Left lung (tissue), 10 donors: Measurements from ENCODE around the gene TNFAIP8. TPM values are rescaled to one million over a fixed set of nuclear protein-coding genes. Genes with fewer than 3 reads are reported as not detected.

Source experiments
- ATAC-seq: fragments of 200-7000 bp; cut with Tn5 transposase; one replicate; pipeline ENCODE4 v1.9.1; 2020; ENCODE audit warnings: moderate library complexity
- DNase-seq, 4 donors: peaks; one replicate each; pipeline ENCODE4 v3.0.0-alpha.2; 2013 to 2020
- H3K27ac ChIP-seq, 2 donors: fragments of 200-600 bp; sonication (generic) in 1 of 2; one replicate each; pipeline versions ENCODE4 v1.5.0 to v1.8.0; 2020 to 2021
- H3K27me3 ChIP-seq, 2 donors: fragments of 200-600 bp; sonication (generic) in 1 of 2; one replicate each; pipeline versions ENCODE4 v1.5.0 to v1.8.0; 2020 to 2021
- H3K36me3 ChIP-seq, 2 donors: fragments of 200-600 bp; sonication (generic) in 1 of 2; one replicate each; pipeline versions ENCODE4 v1.5.0 to v1.8.0; 2020 to 2021
- H3K4me1 ChIP-seq, 2 donors: fragments of 200-600 bp; one replicate each; pipeline ENCODE4 v1.8.0; 2021
- H3K4me3 ChIP-seq, 2 donors: fragments of 200-600 bp; sonication (generic) in 1 of 2; one replicate each; pipeline versions ENCODE4 v1.5.0 to v1.8.0; 2020 to 2021; ENCODE audit warnings: mild to moderate bottlenecking in 1 of 2
- H3K9me3 ChIP-seq, 2 donors: fragments of 200-600 bp; sonication (generic) in 1 of 2; one replicate each; pipeline versions ENCODE4 v1.5.0 to v1.8.0; 2020 to 2021
- intact Hi-C, 2 donors: fragments of 100-400 bp; cut with DNase I; formaldehyde crosslinking; loops; one replicate each; pipeline versions ENCODE4 v1.11.2 to v1.14.2; 2022
- polyA plus RNA-seq, 6 donors: library from polyadenylated mRNA; unstranded; fragments of 120-200 nt; gene quantifications; one replicate each; pipeline ENCODE4 v1.2.1, GENCODE V29; 2013; ENCODE audit not compliant: insufficient read length in 6 of 6
- total RNA-seq, 2 donors: library from RNA; stranded (reverse); fragmentation: NEBNext Ultra II Directional; extraction: Animal tissue kit (Norgen Biotek cat#: 25700); gene quantifications; one replicate each; pipeline ENCODE4 v1.2.1, GENCODE V29; 2021
- TF ChIP-seq, protein P1 (sequence below), 2 donors: fragments of 200-600 bp; sonication (generic) in 1 of 2; IDR thresholded peaks; one replicate each; pipeline versions ENCODE4 v1.5.0 to v1.8.0; 2021; ENCODE audit warnings: antibody characterized with exemption in 2 of 2
- donor health status: DM: no; HTN: yes; CAD: no.
- donor health status: DM: no; HTN: no; CAD: no.

Gene TNFAIP8
- total and polyA plus RNA-seq, 8 donors, result 15.6 to 31.6 (median 25.6) TPM

GRCh38 chr5:119346394-119346793 is 9.4 kb upstream of the TNFAIP8 start:
- H3K9me3 ChIP-seq, result no peaks in the 10 kb centered on the region
- no peak for ATAC-seq
- H3K36me3 ChIP-seq, result no peaks in the 10 kb centered on the region
- TF ChIP-seq, protein P1, sequence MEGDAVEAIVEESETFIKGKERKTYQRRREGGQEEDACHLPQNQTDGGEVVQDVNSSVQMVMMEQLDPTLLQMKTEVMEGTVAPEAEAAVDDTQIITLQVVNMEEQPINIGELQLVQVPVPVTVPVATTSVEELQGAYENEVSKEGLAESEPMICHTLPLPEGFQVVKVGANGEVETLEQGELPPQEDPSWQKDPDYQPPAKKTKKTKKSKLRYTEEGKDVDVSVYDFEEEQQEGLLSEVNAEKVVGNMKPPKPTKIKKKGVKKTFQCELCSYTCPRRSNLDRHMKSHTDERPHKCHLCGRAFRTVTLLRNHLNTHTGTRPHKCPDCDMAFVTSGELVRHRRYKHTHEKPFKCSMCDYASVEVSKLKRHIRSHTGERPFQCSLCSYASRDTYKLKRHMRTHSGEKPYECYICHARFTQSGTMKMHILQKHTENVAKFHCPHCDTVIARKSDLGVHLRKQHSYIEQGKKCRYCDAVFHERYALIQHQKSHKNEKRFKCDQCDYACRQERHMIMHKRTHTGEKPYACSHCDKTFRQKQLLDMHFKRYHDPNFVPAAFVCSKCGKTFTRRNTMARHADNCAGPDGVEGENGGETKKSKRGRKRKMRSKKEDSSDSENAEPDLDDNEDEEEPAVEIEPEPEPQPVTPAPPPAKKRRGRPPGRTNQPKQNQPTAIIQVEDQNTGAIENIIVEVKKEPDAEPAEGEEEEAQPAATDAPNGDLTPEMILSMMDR (IDR thresholded peaks at IDR 0.05), result no peak
- H3K4me1 ChIP-seq, result peaks cover 0 to 60% of the 10 kb centered on the region in 2 donors
- intact Hi-C loops, result no loop called here
- no peak overlapping the region for H3K4me3 ChIP-seq
- no peak for DNase-seq
- H3K27ac ChIP-seq, result no peak overlapping the region
- H3K27me3 ChIP-seq, result no peaks in the 10 kb centered on the region

DNA sequence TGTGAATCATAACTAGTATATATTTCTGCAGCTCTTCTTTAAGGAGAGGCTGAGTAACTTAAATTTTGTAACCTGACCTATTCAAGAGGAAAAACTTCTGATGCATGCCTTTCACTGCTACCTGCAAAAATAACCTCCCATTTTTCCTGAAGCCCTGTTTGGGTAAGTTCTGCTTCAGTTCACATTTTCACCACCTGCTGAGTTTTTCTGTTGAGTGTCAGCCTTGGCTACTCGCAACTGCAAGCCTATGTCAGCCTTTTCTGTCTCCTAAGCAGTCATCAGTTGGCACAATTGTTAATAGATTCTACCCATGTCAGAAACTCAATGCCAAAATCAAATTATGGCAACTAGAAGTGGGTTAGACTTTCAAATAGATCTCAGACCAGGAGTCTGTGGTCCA is 8.2 kb upstream of the TNFAIP8 start:
- Histone ChIP-seq H3K36me3 (no peaks in the 10 kb centered on the region), H3K4me1 (peaks cover 0 to 50% of the 10 kb centered on the region in 2 donors), H3K27me3 (no peaks in the 10 kb centered on the region), H3K4me3 (no peak overlapping the region), H3K9me3 (no peaks in the 10 kb centered on the region), H3K27ac (no peak overlapping the region)
- no peak for ATAC-seq
- no peak for DNase-seq
- intact Hi-C loops, result no loop called here
- TF ChIP-seq, protein P1 (IDR thresholded peaks at IDR 0.05), result no peak

GRCh38 chr5:119347991-119348390 is 7.8 kb upstream of the TNFAIP8 start:
- Histone ChIP-seq H3K9me3 (no peaks in the 10 kb centered on the region), H3K27ac (no peak overlapping the region), H3K36me3 (no peaks in the 10 kb centered on the region), H3K27me3 (no peaks in the 10 kb centered on the region), H3K4me3 (no peak overlapping the region), H3K4me1 (peaks cover 0 to 46% of the 10 kb centered on the region in 2 donors)
- intact Hi-C loops, result no loop called here
- TF ChIP-seq, protein P1 (IDR thresholded peaks at IDR 0.05), result no peak
- ATAC-seq (no peak), DNase-seq (no peak)

GRCh38 chr5:119353213-119353612 is 2.6 kb upstream of the TNFAIP8 start:
- intact Hi-C loops, result no loop called here
- Histone ChIP-seq H3K27me3 (no peaks in the 10 kb centered on the region), H3K4me1 (peaks cover 8 to 38% of the 10 kb centered on the region in 2 donors), H3K27ac (no peak overlapping the region), H3K4me3 (no peak overlapping the region), H3K36me3 (no peaks in the 10 kb centered on the region), H3K9me3 (no peaks in the 10 kb centered on the region)
- TF ChIP-seq, protein P1 (IDR thresholded peaks at IDR 0.05), result no peak
- DNase-seq, result no peak
- no peak for ATAC-seq

- no peaks in the 10 kb centered on the region for H3K27me3 ChIP-seq
- H3K9me3 ChIP-seq, result no peaks in the 10 kb centered on the region
- no peak overlapping the region for H3K4me3 ChIP-seq
- TF ChIP-seq, protein P1 (IDR thresholded peaks at IDR 0.05), result no peak
- peaks cover 8 to 44% of the 10 kb centered on the region in 2 donors for H3K4me1 ChIP-seq
- ATAC-seq, result no peak
- H3K36me3 ChIP-seq, result no peaks in the 10 kb centered on the region
- intact Hi-C loops, result no loop called here
- no peak overlapping the region for H3K27ac ChIP-seq
- no peak for DNase-seq
Observed at GRCh38 chr5:119353686-119354366, 2.0 kb upstream of the TNFAIP8 start.
